Stimulated activated CD4-positive, alpha-beta T cell treated with anti-CD3 and anti-CD28 coated beads, Interleukin-2, amount 100 ng/mL, for 4 hours (primary cell): ENCODE data around the gene DGKI.

Experiments used
- DNase-seq: peaks from one replicate; pipeline ENCODE4 v3.0.0-alpha.2; 2020; ENCODE audit warnings: low read depth

The DGKI gene

DNA sequence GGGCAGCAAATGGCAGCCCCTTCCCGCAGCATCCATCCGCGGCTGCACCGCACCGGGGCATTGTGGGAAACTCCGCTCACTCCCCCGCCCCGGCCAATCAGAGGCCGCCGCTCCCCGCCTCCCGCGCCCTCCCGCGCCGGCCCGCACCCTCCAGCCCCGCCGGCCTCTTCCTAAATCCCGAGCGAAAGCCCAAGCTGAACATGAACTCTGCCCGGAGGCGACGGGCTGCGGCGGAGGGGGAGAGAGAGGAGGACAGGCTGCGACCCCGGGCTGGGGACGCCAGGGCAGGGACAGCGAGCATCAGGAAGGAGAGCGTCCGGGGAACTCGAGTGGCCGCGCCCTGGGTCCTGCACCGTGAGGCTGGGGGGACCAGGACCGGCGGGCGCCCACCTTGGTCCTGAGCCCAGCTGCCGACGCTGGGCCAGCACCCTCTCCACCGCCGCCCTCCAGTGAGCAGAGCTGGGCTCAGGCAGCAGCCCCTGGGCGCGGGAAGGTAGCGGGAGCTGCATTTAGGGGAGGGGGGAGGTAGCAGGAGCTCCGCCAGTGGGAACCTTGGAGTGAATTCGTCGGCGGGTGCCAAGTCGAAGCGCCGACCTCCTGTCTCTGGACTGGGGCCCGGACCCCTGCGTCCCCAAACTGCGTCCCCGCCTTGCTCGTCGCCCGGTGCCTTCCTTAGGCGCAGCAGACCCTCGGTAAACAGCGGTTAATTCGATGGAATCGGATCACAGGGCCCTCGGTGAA is at the start of gene DGKI:
TSS of gene DGKI (minus strand) at position 148 of the 741 bp plus-strand sequence.
- DNase-seq, result no peak

DNA sequence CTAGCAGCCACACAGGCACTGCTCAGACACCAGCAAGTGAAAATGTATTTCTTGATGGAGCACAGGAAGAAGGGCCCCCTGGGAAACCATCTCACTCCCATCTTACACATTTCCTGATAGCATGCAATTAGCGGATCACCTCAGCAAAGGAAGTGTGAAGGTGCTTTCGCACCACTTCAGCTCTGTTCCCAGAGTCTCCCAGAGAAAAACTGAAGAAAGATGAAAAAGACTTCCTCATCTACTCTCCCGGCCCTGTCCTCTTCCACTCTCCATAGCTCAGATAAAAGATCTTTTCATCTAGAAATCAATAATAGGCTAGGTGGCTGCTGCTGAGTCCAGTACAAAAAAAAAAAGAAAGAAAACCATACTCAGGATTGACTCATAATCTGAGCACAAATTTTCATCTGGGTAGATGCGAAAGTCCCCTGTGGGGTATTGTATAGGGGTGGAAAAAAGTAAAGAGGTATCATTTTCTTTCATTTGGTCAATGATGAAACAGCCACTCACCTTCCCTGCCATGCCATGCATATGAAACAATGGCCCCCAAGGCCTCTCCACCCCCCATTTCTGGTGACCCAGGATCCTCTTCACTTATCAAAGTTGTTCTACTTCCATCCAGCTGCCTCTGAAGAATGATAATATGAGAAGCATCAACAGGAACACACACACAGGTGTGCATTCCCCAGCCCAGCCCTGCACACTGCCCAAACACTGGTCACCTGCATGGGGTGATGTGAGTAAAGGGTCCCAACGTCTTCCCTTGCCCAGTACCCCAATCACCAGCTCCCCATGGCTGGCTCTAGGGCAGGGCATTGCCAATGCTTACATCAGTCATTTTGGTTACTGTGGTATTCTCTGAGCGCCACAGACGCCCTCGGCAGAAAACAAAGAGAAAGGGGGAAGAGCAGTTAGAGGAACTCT is 48.8 kb upstream of the DGKI start:
- no peak for DNase-seq

DNA sequence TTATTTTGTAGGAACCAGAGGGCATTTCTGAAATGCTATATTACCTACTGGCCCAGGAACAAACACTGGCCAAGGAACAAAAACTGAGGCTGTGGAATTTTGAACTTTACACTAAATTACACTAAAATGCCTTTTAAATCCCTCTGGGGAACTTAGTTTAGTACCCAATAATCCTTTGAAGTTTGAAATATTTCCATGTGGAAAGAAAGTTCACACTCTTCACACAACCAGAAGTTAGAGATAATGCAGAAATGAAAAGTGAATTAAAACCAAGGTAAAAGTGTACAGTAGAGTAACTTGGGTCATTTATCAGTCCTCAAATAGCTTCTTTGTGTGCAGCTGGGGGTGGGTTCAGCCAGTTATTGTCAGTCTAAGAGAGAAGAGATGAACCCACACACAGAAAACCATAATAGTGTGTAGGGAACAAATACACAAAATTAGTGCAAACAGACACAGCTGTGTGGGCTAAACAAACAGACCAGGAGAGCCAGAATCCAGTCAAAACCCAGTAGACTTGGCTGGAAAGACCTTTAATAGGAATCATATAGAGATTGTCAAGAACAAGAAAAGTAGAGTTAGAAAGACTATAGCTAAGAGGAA is 46.5 kb upstream of the DGKI start:
- DNase-seq, result no peak

DNA sequence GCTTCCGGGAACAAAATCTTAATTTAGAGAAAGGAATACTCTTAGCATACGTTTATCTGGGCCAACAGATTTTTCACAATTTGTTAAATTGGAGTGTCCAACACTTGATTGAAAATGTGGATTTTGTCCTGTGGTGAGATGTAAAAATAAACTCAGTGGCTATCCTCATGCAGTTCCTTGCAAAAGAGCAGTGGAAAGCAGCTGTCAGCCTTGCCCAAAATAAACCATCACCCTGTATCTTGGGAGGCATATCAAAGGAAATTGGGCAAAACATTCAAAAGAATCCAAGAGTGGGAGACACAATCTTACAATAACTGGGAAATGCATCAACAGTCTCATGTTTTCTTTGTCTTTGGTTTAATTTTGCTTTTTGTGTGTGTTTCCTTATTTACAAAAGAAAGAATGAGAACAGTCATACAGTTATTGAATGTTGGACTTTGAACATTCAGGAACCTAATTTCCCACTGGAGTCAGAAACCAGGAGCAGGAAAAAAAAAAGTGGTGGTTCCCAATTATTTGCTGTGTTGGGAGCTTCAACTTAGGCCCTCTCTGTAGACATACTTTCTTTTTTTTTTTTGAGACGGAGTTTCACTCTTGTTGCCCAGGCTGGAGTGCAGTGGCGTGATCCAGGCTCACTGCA is 44.4 kb upstream of the DGKI start:
- DNase-seq, result no peak

DNA sequence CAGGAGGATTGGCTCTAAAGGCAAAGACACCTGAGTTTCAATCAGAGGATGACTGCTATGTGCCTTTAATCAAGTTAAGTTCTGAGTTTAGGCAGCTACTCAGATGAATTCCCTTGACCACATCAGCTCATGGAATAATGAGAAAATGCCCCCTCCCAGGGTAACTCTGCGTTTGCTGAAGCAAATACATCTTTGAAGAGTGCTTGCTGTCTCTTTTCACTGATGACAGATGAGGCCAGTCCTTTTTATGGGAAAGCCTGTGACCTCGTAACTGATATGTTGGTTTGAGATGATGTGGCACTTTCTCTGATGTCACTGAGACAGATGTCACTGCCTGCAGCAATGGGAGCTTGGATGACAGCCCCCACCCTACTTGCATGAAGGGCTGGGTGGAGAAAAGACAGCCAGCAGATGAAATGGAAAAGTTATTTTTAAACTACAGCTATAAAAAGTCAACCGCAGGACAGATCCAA is 43.7 kb upstream of the DGKI start:
- no peak for DNase-seq

DNA sequence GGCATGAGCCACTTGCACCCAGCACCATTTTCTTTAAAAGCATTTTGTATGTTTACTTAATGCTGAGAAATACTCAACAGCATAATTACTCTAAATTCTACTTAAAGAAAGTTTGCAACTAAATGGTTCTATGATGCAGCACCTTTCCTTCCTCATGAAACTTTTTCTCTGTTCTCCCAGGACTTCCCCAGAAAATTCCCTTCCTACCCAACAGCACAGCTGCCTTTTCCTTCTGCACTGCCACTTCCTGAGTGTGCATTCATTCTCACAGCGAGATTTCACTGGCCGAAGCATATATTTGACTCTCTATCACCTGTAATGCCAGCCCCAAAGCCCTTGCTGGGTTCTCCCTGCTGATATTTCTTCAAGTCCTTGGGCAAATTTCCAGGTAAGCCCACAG is 41.5 kb upstream of the DGKI start:
- DNase-seq, result no peak

DNA sequence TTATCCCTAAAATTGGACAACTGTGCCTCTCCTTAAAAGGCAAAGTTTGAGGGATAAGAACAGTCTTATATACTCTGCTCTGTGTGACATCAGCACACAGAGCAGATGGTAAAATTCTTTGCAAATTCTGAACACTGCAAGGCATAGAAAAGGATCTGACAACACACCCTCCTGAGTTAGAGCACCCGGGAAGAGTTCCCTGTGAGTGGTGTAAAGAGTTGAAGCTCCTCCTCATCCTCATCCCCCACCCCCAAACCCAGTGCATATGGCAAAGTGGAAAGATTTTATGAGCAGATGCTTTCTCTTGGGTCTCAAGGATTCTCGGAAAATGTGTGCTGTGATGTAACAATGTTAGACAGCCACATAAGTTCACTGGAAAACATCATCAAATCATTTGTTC is 40.0 kb upstream of the DGKI start:
- DNase-seq, result no peak

DNA sequence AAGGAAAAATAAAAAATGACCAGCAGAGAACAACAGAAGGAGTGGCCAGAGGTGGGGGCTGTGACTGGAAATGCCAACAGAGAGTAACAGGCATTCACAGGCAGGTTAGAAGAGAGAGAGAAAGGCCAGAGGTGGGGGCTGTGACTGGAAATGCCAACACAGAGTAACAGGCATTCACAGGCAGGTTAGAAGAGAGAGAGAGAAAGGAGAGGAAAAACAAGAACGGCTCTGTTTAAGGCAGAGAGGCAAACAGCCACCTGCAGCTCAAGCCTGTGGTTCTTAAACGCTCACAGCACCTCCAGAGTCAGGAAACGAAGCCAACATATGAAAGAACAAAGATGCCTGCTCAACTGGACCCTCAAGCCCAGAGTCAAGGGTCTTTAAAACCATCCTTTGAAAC is 39.5 kb upstream of the DGKI start:
- DNase-seq, result no peak

DNA sequence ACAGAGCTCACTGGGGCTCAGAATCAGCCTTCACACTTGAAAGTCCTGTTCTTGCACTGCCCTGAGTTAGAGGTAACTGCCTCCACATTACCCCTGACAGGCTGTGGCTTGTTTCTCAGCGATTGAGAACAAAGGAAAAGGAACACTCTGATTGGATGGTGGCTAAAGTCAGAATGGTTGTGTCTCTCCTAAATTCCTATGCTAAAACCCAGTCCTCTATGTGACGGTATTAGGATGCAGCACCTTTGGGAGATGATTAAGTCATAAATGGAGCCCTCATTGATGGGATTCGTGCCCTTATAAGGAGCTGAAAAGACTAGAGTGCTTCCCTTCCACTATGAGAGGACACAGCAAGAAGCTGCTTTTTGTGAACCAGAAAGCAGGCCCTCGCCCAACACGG is 38.9 kb upstream of the DGKI start:
- DNase-seq, result no peak

DNA sequence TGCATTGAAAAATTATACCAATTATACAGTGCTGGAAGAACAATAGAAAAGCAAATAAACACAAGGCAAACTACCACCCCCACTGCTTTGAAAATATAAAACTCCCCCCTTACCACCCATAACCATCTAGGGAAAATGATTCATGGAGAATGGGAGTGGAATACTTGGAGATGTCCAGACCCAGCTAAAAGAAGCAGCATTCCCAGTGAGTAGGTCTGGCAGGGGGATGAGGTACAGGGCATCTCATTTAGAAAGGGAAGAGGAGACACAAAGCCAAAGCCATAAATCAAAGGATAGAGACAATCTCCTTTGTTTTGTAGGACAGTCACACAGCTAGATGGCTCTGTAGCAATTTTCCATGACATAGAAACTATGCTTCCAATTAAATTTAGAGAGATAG is 36.0 kb upstream of the DGKI start:
- DNase-seq, result no peak

DNA sequence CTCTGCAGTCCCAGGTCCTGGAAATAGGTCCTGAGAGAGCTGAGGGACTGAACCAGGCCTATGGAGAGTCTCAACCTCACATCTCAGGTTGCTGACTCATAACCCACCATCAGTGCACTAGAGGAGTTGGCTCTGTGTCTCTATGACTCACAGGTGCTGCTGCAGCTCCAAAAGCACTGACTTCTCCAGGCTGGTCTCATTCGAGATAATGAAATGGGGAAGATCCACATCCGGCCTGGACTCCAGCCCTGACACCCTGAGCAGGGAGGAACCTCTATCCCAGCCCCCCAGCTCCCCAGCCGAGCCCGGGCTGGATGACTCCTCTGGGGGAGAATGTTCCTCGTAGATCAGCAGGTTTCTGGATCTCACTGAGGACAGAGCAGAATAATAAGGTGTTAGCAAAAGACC is 35.5 kb upstream of the DGKI start:
- no peak for DNase-seq

DNA sequence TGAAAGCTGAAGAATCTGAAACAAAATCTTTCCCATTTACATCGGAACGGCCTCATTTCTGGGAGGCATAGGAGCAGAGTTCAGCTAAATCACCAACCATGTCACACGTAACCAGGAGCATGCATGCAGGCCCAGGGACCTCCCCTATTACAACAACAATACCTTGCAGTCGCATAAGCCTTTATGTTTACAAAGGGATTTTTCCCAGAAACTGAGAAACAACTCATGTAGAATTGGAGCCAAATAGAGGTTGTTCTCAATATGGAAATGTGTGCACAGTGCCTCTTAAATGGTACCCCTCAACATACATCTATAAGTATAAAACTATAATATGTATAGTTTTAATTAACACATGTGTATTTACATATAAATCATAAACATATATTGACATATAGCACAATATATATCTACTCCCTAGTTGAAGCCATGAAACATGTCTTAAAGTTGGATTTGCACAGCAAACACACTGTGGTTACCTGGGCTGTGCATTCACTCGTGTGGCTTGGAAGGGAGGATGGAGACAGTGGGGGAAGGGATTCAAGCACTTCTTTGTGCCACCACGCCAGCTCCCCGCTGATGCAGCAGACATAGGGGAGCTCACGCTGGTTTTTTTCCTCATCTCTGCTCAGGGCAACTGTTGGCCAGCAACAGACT is 35.0 kb upstream of the DGKI start:
- no peak for DNase-seq

DNA sequence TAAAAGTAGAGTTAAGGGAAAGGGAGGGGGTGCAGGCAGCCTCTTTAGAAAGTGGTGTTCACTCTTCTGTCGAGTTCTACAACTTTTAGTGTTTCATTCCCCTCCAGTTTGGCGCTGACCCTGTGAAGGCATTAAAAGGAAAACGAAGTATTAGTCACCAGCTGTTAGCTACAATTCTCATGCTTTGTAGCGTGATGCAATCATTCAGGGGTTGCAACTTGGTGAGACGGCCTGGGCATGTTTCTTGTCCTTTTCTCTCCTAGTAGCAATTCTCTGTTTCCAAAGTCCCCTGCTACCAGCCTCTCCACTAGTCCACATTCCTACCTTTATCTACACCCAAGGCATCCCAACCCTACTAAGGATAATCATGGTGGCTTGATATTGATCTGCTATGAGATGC is 33.7 kb upstream of the DGKI start:
- DNase-seq, result no peak

DNA sequence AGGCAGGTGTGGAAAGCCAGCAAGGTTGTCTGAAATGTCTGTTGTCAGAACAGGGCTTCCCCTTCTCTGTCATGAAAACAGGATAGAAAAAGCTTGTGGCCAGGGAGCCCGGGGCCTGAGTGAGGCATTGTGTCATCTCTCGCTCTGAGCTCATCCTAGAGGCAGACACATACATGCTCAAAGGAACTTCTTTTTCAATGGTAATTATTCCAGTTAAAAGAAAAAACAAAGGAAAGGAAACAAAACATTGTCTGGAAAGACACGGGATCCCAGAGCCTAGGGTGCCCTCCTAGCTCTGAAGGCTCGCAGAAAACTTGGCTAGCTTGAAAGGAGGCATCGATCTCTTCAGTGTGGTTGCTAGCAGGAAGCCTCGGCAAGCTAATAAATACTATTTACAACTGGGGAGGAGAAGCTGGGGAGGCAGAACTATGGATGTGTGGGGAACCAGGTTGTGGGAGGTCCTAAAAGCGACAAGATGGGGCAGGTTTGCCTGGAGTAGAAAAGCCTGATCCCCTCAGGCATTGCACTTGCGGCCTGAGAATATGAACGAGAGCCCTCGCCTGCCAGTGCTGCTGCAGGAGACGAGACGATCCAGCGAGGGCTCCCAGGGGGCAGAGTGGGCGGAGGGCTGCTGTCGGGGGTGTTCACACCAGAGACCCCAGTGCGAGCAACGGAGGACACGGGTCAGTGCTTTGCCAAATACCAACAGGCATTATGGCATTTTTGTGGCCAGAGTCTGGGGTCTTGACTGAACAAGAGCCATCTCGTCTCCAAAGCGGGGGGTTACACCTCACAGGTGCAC is 32.8 kb upstream of the DGKI start:
- DNase-seq, result no peak

DNA sequence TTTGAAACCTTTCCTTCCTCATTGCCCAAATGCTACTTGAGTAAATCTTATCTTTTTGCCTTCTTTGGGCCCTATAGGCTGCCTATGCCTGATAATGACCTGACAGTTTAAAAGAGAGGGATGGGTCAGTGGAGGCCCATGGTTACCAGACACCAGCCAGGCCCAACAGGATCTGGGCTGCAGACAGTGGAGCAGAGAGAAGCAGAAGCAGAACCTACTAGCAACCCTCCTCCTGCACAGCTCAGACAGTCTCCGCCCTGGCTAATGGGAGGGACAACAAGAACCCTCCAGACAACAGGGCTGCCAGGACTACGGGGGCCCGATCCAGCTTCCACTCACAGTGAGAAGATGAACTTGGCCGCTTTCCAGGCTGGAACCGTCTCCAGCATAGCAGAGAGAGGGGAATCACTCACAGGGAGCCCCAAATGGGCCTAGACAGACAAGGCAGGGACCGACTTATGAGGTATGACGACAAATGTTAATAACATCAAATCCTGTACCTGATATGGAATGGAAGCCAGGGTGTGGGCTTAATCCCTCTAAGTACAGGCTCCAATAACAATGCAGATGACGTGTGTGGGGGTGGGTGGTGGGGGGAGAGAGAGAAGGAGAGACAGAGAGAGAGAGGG is 31.7 kb upstream of the DGKI start:
- DNase-seq, result no peak

DNA sequence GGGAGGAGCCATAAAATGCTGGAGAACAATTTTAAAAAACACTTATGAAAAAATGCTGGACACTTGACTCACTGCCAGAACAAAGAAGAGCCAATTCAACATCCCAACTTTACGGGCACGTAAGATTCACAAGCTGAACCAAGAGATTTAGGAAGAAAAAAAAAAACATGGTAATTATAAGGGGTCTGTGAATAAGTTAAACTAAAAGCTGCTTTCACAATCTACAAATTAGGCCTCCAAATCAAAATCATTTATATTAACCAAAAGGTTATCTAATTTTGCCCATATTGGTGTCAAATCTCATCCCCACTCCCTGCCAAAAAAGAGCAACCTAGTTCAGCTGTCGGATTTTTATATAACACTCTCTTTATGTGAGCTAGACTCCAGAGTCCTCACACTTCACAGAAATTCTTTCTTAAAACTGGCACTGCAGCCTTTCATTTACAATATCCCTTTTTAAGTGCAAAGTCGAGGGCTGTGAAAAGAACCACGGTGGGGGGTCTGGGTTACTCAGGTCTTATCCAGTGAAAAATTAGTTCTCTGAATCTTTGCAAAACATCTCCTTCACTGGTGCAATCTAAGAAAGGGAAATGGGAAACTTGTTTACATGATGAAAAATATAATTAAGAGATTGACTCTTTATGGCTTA is 30.4 kb upstream of the DGKI start:
- DNase-seq, result no peak

DNA sequence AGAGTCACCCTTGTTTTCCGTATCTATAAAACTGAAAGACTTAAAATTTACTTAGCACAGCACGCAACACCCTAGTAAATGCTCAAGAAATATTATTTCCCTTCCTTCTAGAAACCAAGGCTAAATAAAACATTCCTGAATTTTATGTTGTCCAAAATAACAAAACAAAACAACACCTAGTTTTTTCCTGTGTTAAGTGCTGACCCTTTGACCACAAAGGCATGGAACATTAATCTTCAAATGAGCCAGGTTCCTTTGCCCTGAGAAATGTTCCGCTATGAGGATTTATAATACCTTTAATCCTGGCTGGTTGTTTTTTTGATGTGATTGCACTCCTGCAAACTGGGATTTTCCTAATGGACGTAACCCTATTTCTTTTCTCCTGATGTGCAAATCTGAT is 29.0 kb upstream of the DGKI start:
- no peak for DNase-seq

DNA sequence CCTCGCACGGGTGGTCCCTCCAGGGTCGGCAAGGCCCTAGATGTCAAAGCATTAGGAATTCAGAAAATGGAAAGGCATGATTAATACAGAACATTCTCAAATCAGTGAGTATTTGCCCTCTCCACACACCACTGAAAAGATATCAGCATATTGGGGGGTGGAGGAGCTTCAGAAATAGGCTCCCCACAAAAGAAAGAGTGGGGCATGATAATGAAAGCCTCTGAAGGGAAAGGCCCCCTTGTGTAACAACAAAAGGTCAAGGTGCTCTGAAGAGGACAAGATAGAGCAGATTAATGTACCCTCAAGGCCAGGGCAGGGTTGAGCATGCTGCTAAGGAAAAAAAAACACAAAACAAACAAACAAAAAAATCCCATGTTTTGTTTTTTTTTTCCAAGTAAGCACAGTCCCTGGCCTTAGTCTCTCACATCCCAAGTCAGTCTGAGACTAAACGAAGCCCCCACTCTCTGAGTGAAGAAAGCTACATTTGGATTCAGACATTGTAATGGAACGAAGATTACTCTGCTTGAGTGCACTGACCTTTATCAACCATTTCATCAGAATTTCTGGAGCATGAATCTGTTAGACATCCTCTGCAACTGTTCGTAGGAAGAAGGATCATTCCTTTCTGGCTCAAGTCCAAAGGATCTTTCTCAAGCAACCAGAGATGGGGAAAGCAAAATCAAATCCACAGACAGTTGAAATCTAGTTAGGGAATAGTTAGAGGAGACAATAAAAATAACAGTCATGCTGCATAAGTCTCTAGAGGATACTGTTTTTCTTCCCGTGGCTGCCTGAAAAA is 27.4 kb upstream of the DGKI start:
- no peak for DNase-seq

DNA sequence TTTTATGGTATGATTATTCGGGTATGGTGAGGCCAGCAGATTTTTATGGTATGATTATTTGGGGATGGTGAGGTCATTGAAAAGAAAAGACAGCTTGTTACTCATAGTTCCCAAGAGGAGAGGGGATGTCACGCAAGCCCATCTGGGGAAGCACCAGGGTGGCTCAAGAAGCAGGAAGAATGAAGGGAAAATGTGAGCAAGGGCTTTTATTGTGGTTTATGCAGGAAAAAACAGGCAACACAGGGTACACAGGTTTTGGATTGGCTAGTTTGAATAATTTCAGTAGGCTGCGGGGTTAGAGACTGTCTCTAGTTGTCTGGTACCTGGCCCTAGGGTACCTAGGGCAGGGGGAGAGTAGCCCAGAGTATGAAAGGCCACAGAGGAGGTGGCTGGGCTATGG is 26.8 kb upstream of the DGKI start:
- no peak for DNase-seq
